Transverse colon (tissue), 4 donors: ENCODE results near the gene SLC34A1. TPM values are rescaled to one million over a fixed set of nuclear protein-coding genes. Genes with fewer than 3 reads are reported as not detected.

ENCODE experiments used
- DNase-seq: peaks from one replicate; pipeline ENCODE4 v3.0.0-alpha.2; 2019
- H3K27ac ChIP-seq, 4 donors: fragments of 200-600 bp; sonication (generic); 2 replicates each; pipeline ENCODE4 v1.5.1; 2016 to 2018; ENCODE audit warnings: inconsistent platforms in 4 of 4
- H3K27me3 ChIP-seq: fragments of 200-600 bp; sonication (generic); 2 replicates; pipeline ENCODE4 v1.5.1; 2017; ENCODE audit warnings: inconsistent platforms
- H3K36me3 ChIP-seq, 4 donors: fragments of 200-600 bp; sonication (generic); 2 replicates each; pipeline ENCODE4 v1.5.1; 2017 to 2019; ENCODE audit warnings: inconsistent platforms in 4 of 4
- H3K4me1 ChIP-seq, 4 donors: fragments of 200-600 bp; sonication (generic); 2 replicates each; pipeline ENCODE4 v1.5.1; 2017 to 2020; ENCODE audit warnings: inconsistent platforms in 4 of 4
- H3K4me3 ChIP-seq, 4 donors: fragments of 200-600 bp; sonication (generic); 1 replicate in 1 of 4; 2 replicates in 3 of 4; pipeline versions ENCODE4 v1.5.1 to v1.6.1; 2017 to 2019; ENCODE audit warnings: inconsistent platforms in 4 of 4
- H3K9me3 ChIP-seq, 2 donors: fragments of 200-600 bp; sonication (generic); 2 replicates each; pipeline ENCODE4 v1.5.1; 2017 to 2019; ENCODE audit warnings: inconsistent platforms in 2 of 2
- CTCF ChIP-seq, 5 experiments: fragments of 200-600 bp in 3 of 5; fragments of 450-650 bp in 2 of 5; sonication (generic) in 3 of 5; IDR thresholded peaks; 1 replicate in 2 of 5; 2 replicates in 3 of 5; pipeline ENCODE4 v1.5.1; 2016 to 2017; ENCODE audit warnings: antibody characterized with exemption in 5 of 5, inconsistent platforms in 3 of 5, mild to moderate bottlenecking in 2 of 5, moderate library complexity in 1 of 5
- EP300 ChIP-seq: sonication (generic); formaldehyde crosslinking; IDR thresholded peaks from one replicate; pipeline ENCODE4 v1.6.1; 2017; ENCODE audit warnings: antibody characterized with exemption, low read depth
- POLR2A ChIP-seq: fragments of 450-650 bp; IDR thresholded peaks from one replicate; pipeline ENCODE4 v1.6.1; 2016; ENCODE audit warnings: antibody characterized with exemption, mild to moderate bottlenecking, moderate library complexity
- POLR2AphosphoS5 ChIP-seq, 3 donors: sonication (generic); formaldehyde crosslinking; IDR thresholded peaks; one replicate each; pipeline ENCODE4 v1.6.1; 2016; ENCODE audit warnings: antibody characterized with exemption in 3 of 3
- WGBS, 2 donors: methylation state at CpG; one replicate each; pipeline ENCODE4 v1.1.5; 2018; ENCODE audit warnings: low coverage in 1 of 2; 5-methylcytosine and 5-hydroxymethylcytosine counted together
- in situ Hi-C, 4 donors: fragments of 200-750 bp; cut with MboI; loops; one replicate each; pipeline versions ENCODE4 v1.15.0 to v1.15.1; 2017; ENCODE audit warnings: low sequenced_read_pairs in 3 of 4, low pct_ligation_motif_present in 1 of 4, low pct_unique_long_range_greater_than_20kb in 1 of 4
- intact Hi-C: fragments of 100-400 bp; cut with DNase I; formaldehyde crosslinking; loops from one replicate; pipeline ENCODE4 v1.15.1; 2023; ENCODE audit warnings: low total_unique reads
- total RNA-seq, 4 donors: library from RNA; depleted of rRNA; stranded (reverse); fragments of >200 nt; gene quantifications; one replicate each; pipeline ENCODE4 v1.1.0, GENCODE V29; 2016

SLC34A1 gene
- total RNA-seq, 4 donors from 2014 or later, result 0.55 TPM; not detected in 3

DNA sequence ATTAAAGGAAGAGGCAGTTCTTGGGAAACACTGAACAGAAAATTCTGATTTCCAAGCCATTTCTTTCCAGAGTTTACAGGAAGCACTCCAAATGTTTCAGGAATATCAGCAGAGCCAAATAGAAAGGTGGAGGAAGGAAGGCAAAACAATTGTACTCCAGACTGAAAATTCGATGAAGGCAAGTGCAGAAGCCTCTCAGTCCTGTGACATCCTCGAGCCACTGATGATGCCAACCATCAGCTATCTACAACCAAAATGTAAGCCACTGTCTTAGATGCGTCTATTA is 34.9 kb upstream of the SLC34A1 start:
- TF ChIP-seq CTCF (IDR thresholded peaks at IDR 0.05), result no peak
- TF ChIP-seq POLR2AphosphoS5 (IDR thresholded peaks at IDR 0.05), result no peak
- no peak for TF ChIP-seq EP300
- no peak for TF ChIP-seq POLR2A
- Histone ChIP-seq H3K4me1 (peaks cover 17 to 37% (median 25%) of the 10 kb centered on the region in 4 donors), H3K4me3 (no peak overlapping the region)

DNA sequence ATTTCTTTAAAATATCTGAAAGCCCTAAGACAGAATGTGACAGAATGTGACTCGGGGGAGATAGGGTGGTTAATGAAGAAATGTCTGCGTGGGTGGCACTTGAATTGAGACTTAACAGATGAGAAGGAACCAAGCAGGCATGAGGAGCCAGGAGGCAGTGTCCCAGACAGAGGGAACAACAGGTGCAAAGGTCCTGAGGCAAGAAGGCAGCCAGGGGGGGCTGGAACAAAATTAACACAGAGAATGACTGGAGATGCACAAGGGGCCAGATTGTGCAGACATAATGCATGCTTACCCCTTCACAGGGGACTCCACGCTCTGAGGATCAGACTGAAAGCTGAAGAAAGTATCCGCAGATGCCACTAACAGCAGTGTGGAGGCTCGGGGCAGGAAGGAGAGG is 34.5 kb upstream of the SLC34A1 start:
- 75 to 94% methylated on average over 3 to 5 of the region's 5 CpGs for WGBS, 2 donors
- no peaks in the 10 kb centered on the region for H3K9me3 ChIP-seq
- H3K27me3 ChIP-seq, result no peaks in the 10 kb centered on the region
- H3K27ac ChIP-seq, result no peak overlapping the region
- peak overlapping the region in 1 of 4 donors; percentile 96 for H3K4me3 ChIP-seq
- no peak for TF ChIP-seq POLR2AphosphoS5 (IDR thresholded peaks at IDR 0.05)
- no peak for TF ChIP-seq EP300
- no peak for TF ChIP-seq CTCF (IDR thresholded peaks at IDR 0.05)
- TF ChIP-seq POLR2A, result no peak
- peaks cover 17 to 37% (median 25%) of the 10 kb centered on the region in 4 donors for H3K4me1 ChIP-seq
- peaks cover 0 to 9% (median 2%) of the 10 kb centered on the region in 4 donors for H3K36me3 ChIP-seq
- no peak for DNase-seq
- in situ Hi-C loops (no loop called here), intact Hi-C loops (no loop called here)

More for the DNA sequence above, 34.9 kb upstream of the SLC34A1 start:
- DNase-seq, result no peak
- Histone ChIP-seq H3K27me3 (no peaks in the 10 kb centered on the region), H3K36me3 (peaks cover 0 to 9% (median 2%) of the 10 kb centered on the region in 4 donors), H3K27ac (no peak overlapping the region), H3K9me3 (no peaks in the 10 kb centered on the region)
- intact Hi-C loops (no loop called here), in situ Hi-C loops (no loop called here)
- WGBS, 2 donors, result 46 to 60% methylated on average over 1 to 3 of the region's 3 CpGs

GRCh38 chr5:177350776-177351391 is 33.4 kb upstream of the SLC34A1 start:
- intact Hi-C loops, result no loop called here
- 9% methylated on average over 19 of the region's 19 CpGs; no CpG with 5 or more reads in 1 of the 2 donors for WGBS, 2 donors
- in situ Hi-C loops, result no loop called here
- Histone ChIP-seq H3K4me1 (peaks cover 17 to 37% (median 25%) of the 10 kb centered on the region in 4 donors), H3K4me3 (peak overlapping the region; percentile 77 to 96 (median 82)), H3K27ac (peak overlapping the region; percentile 92 to 96 (median 94)), H3K9me3 (no peaks in the 10 kb centered on the region), H3K36me3 (peaks cover 0 to 9% (median 2%) of the 10 kb centered on the region in 4 donors), H3K27me3 (no peaks in the 10 kb centered on the region)
- no peak for DNase-seq
- no peak for TF ChIP-seq EP300
- TF ChIP-seq CTCF (IDR thresholded peaks at IDR 0.05), result no peak
- TF ChIP-seq POLR2AphosphoS5 (IDR thresholded peaks at IDR 0.05), result no peak
- TF ChIP-seq POLR2A, result no peak

DNA sequence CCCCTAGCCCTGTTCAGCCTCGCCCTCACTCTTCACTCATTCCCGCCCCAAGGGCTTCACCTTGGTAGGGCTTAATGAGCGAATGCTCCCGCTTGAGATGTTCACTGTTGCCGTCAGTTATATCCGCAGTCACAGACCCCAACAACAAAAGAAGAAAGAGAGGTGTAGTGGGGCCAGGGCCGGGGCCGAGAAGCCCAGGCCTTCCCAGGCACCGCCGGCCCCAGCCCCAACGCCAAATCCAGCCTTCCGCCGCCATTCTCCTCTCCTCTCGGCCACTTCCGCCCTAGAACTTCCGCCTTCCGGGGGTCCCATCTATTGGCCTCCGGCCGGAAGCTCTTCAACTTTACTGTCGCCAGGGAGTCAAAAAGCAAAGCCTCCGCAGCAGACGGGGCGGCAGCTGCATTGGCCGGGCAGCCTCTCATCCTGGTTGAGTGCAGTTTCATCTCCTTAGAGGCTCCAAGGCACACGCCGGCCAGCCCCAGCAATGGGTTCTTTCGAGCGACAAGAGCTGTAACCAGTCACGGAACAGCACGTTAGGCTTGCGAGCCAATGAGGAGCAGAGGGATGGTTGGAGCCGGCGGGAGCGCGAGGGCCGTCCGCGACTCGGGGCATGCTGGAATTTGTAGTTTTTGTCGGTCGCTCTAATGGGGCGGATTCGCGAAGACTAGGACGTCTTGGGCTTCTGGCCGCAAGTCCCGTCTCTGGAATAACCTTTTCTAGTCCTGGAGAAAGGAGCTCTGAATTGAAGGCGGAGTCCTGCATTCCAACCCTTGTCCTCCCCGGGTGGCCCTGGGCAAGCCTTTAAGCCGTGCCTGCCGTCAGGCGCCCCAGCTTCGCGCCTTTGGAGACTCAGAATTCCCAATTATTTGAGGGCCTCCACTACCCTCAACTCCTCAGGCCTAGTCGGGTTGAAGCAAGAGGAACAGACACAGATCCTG is 32.6 kb upstream of the SLC34A1 start, which contains the start of gene LMAN2:
TSS of gene LMAN2 (minus strand) at position 277 of the 938 bp plus-strand sequence. CDS start at position 256, 21 bp downstream.
- Histone ChIP-seq H3K27me3 (no peaks in the 10 kb centered on the region), H3K27ac (peak within 1 kb of the TSS; percentile 92 to 96 (median 94)), H3K36me3 (peaks cover 0 to 8% (median 2%) of the 10 kb centered on the region in 4 donors), H3K9me3 (no peaks in the 10 kb centered on the region), H3K4me1 (peaks cover 17 to 34% (median 25%) of the 10 kb centered on the region in 4 donors), H3K4me3 (peak within 1 kb of the TSS; percentile 77 to 96 (median 82))
- intact Hi-C loops, result no loop called here
- in situ Hi-C loops, result no loop called here
- peak; percentile 81 for TF ChIP-seq POLR2A
- TF ChIP-seq CTCF (IDR thresholded peaks at IDR 0.05), result no peak
- TF ChIP-seq POLR2AphosphoS5 (IDR thresholded peaks at IDR 0.05), result peak; percentile 36 to 82 (median 71)
- 9 to 53% methylated on average over 6 to 55 of the region's 55 CpGs for WGBS, 2 donors
- DNase-seq, result peak; percentile 94
